ENCODE measurements around the gene TET3.
"Not testable (repeated sequence)": the region's sequence is repeated elsewhere in the genome, so short reads cannot be mapped to it uniquely, and the experiment has no call there.

Gene TET3

GRCh38 chr2:73984203-73984921 is at the start of gene TET3:
TSS of gene TET3 (plus strand) at chr2:73984910. CDS start at chr2:73986404, 1,494 bp downstream.
- DNase-seq (ENCODE audit: low spot score), result peak; percentile 65

GRCh38 chr2:73935641-73936040 is 49.1 kb upstream of the TET3 start:
- no peak for DNase-seq (ENCODE audit: low spot score)

GRCh38 chr2:73937103-73937885 is 47.4 kb upstream of the TET3 start:
- DNase-seq (ENCODE audit: low spot score), result no peak

GRCh38 chr2:73937899-73938298 is 46.8 kb upstream of the TET3 start:
- no peak for DNase-seq (ENCODE audit: low spot score)

GRCh38 chr2:73938718-73939352 is 45.9 kb upstream of the TET3 start:
- DNase-seq (ENCODE audit: low spot score), result no peak

- no peak for DNase-seq (ENCODE audit: low spot score)
These were observed 45.3 kb upstream of the TET3 start for GRCh38 chr2:73939419-73939818.

- not testable (repeated sequence) for DNase-seq (ENCODE audit: low spot score)
These were observed 44.6 kb upstream of the TET3 start for GRCh38 chr2:73940066-73940465.

- no peak for DNase-seq (ENCODE audit: low spot score)
These were observed 42.0 kb upstream of the TET3 start for GRCh38 chr2:73942664-73943063.

GRCh38 chr2:73944714-73945113 is 40.0 kb upstream of the TET3 start:
- DNase-seq (ENCODE audit: low spot score), result no peak

- no peak for DNase-seq (ENCODE audit: low spot score)
These were observed 38.5 kb upstream of the TET3 start for GRCh38 chr2:73946215-73946614.

- no peak for DNase-seq (ENCODE audit: low spot score)
These were observed 38.0 kb upstream of the TET3 start for GRCh38 chr2:73946666-73947065.

- DNase-seq (ENCODE audit: low spot score), result no peak
These were observed 37.2 kb upstream of the TET3 start for GRCh38 chr2:73947412-73948018.

- no peak for DNase-seq (ENCODE audit: low spot score)
These were observed 34.9 kb upstream of the TET3 start for GRCh38 chr2:73949802-73950201.

GRCh38 chr2:73952499-73953446 is 31.9 kb upstream of the TET3 start:
- no peak for DNase-seq (ENCODE audit: low spot score)

GRCh38 chr2:73956218-73956865 is 28.4 kb upstream of the TET3 start:
- no peak for DNase-seq (ENCODE audit: low spot score)

GRCh38 chr2:73961274-73961673 is 23.4 kb upstream of the TET3 start:
- no peak for DNase-seq (ENCODE audit: low spot score)

GRCh38 chr2:73961823-73962615 is 22.7 kb upstream of the TET3 start:
- no peak for DNase-seq (ENCODE audit: low spot score)

GRCh38 chr2:73962798-73963197 is 21.9 kb upstream of the TET3 start:
- DNase-seq (ENCODE audit: low spot score), result no peak

GRCh38 chr2:73963385-73964120 is 21.2 kb upstream of the TET3 start:
- no peak for DNase-seq (ENCODE audit: low spot score)

Measured in HuH-7.5 (cell line).